ENCODE results near the gene NHS. TPM values are rescaled to one million over a fixed set of nuclear protein-coding genes. Genes with fewer than 3 reads are reported as not detected.

The NHS gene
- total RNA-seq, 2 donors from 2014 or later: 6.0 to 7.3 TPM

DNA sequence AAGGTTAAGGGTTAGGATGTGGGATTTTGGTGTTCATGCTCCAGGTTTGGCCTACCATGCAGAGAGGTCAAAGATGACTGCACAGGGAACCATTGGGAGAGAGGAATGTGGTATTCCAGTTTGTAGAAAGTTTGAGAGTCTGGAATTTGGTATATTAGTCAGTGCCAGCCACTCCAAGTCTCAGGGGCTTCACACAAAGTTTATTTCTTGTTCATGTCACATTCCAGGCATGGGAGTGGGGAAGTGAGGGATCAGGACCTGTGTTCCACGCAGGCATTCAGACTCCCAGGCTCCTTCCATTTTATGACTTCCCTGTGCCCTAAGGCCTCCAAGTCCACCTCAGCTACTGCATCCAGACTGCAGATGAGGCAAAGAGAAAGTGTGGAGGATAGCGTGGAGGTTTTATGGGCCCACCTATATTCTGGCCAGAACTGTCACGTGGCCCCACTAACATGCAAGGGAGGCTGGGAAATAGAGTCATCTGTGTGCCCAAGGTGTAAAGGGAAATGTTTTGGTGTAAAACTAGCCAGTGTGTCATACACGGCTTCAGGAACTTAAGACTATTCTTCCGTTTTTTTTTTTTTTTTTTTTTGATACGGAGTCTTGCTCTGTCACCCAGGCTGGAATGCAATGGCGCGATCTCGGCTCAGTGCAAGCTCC lies 221.7 kb downstream of the NHS start:
- no peak overlapping the region for H3K4me3 Mint-ChIP-seq
- H3K9me3 Mint-ChIP-seq: no peaks in the 10 kb centered on the region
- no peak overlapping the region for H3K9ac ChIP-seq (ENCODE audit: extremely low read depth, low read length, poor library complexity, severe bottlenecking)
- H3K36me3 Mint-ChIP-seq (ENCODE audit: low read depth): no peaks in the 10 kb centered on the region
- H3K4me3 ChIP-seq (ENCODE audit: low read length): no peak overlapping the region
- no peak for DNase-seq
- H3K36me3 ChIP-seq (ENCODE audit: control insufficient read depth, insufficient read depth, low read length): no peaks in the 10 kb centered on the region
- 99% methylated on average over 8 of the region's 9 CpGs; no CpG with 5 or more reads in 1 of the 2 experiments for WGBS, 2 experiments (ENCODE audit: insufficient coverage in 1 of 2, insufficient read length in 1 of 2)
- H3K9me3 ChIP-seq (ENCODE audit: control insufficient read depth, low read length): no peaks in the 10 kb centered on the region
- no peak overlapping the region for H3K27ac ChIP-seq (ENCODE audit: low read depth, low read length)
- no peaks in the 10 kb centered on the region for H3K27me3 ChIP-seq (ENCODE audit: control insufficient read depth, insufficient read depth, low read length, poor library complexity, severe bottlenecking)
- H3K27ac Mint-ChIP-seq: no peak overlapping the region
- H3K4me1 ChIP-seq (ENCODE audit: control insufficient read depth, insufficient read depth, low read length): peaks cover 6% of the 10 kb centered on the region
- TF ChIP-seq, protein P1, sequence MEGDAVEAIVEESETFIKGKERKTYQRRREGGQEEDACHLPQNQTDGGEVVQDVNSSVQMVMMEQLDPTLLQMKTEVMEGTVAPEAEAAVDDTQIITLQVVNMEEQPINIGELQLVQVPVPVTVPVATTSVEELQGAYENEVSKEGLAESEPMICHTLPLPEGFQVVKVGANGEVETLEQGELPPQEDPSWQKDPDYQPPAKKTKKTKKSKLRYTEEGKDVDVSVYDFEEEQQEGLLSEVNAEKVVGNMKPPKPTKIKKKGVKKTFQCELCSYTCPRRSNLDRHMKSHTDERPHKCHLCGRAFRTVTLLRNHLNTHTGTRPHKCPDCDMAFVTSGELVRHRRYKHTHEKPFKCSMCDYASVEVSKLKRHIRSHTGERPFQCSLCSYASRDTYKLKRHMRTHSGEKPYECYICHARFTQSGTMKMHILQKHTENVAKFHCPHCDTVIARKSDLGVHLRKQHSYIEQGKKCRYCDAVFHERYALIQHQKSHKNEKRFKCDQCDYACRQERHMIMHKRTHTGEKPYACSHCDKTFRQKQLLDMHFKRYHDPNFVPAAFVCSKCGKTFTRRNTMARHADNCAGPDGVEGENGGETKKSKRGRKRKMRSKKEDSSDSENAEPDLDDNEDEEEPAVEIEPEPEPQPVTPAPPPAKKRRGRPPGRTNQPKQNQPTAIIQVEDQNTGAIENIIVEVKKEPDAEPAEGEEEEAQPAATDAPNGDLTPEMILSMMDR (conservative IDR thresholded peaks at IDR 0.05): no peak
- H3K27me3 Mint-ChIP-seq (ENCODE audit: insufficient read depth): peaks cover 22% of the 10 kb centered on the region
- peaks cover 55% of the 10 kb centered on the region for H3K4me1 Mint-ChIP-seq

DNA sequence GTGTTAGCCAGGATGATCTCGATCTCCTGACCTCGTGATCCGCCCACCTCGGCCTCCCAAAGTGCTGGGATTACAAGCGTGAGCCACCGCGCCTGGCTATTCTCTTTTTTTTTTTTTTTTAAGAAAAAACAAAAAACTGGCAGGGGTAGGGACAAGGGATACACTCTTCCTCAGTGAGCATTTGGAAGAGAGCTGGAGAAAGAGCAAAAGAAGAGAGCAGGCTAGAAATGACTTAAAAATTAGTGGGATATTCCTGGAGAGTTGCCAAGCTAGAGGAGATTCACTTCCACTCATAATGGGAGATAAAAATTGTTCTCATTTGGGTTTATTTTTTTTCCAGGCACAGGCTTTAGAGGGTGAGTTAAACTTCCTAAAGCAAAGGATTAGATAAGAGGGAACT lies 222.3 kb downstream of the NHS start:
- WGBS, 2 experiments (ENCODE audit: insufficient coverage in 1 of 2, insufficient read length in 1 of 2): 89 to 93% methylated on average over 3 to 5 of the region's 7 CpGs

DNA sequence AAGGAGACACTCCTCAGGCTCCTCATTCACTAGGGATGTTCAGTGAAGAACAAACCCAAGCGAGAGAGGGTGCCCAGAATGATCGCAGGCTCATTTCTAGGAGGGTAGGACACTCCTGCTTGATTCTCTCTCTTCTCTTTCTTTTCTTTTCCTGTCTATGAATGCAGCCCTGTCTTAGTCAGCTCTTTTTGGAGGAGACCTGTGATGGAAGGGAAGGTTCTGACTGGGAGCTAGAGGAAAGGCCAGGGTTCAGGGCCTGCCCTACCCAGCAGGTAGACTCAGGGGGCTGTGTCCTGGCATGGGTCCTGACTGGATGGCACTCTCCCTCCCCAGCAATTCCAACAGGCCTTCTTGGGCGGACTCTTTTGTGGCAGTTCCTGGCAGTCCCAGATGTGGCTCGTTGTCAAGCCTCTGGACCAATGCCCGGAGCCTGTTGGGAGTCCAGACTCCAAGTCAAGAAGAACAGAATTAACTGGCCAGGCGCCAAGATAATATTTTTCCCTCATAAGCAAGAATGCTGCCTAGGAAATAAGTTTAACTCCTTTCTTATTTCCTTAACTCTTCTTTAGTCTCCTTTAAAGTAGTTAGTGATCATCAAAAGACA lies 222.9 kb downstream of the NHS start:
- Mint-ChIP-seq H3K36me3 (ENCODE audit: low read depth) (no peaks in the 10 kb centered on the region), H3K4me3 (no peak overlapping the region), H3K4me1 (peaks cover 63% of the 10 kb centered on the region), H3K9me3 (no peaks in the 10 kb centered on the region), H3K27ac (no peak overlapping the region), H3K27me3 (ENCODE audit: insufficient read depth) (peaks cover 22% of the 10 kb centered on the region)
- Histone ChIP-seq H3K27me3 (ENCODE audit: control insufficient read depth, insufficient read depth, low read length, poor library complexity, severe bottlenecking) (no peaks in the 10 kb centered on the region), H3K27ac (ENCODE audit: low read depth, low read length) (no peak overlapping the region), H3K4me3 (ENCODE audit: low read length) (no peak overlapping the region), H3K4me1 (ENCODE audit: control insufficient read depth, insufficient read depth, low read length) (peaks cover 6% of the 10 kb centered on the region), H3K9ac (ENCODE audit: extremely low read depth, low read length, poor library complexity, severe bottlenecking) (no peak overlapping the region), H3K36me3 (ENCODE audit: control insufficient read depth, insufficient read depth, low read length) (no peaks in the 10 kb centered on the region), H3K9me3 (ENCODE audit: control insufficient read depth, low read length) (no peaks in the 10 kb centered on the region)
- TF ChIP-seq, protein P1 (conservative IDR thresholded peaks at IDR 0.05): no peak
- no peak for DNase-seq
- 95 to 100% methylated on average over 1 to 6 of the region's 6 CpGs for WGBS, 2 experiments (ENCODE audit: insufficient coverage in 1 of 2, insufficient read length in 1 of 2)

More for the DNA sequence above, 222.3 kb downstream of the NHS start:
- H3K36me3 Mint-ChIP-seq (ENCODE audit: low read depth): no peaks in the 10 kb centered on the region
- H3K36me3 ChIP-seq (ENCODE audit: control insufficient read depth, insufficient read depth, low read length): no peaks in the 10 kb centered on the region
- no peaks in the 10 kb centered on the region for H3K27me3 ChIP-seq (ENCODE audit: control insufficient read depth, insufficient read depth, low read length, poor library complexity, severe bottlenecking)
- peaks cover 61% of the 10 kb centered on the region for H3K4me1 Mint-ChIP-seq
- H3K9me3 Mint-ChIP-seq: no peaks in the 10 kb centered on the region
- H3K9me3 ChIP-seq (ENCODE audit: control insufficient read depth, low read length): no peaks in the 10 kb centered on the region
- TF ChIP-seq, protein P1 (conservative IDR thresholded peaks at IDR 0.05): no peak
- peaks cover 6% of the 10 kb centered on the region for H3K4me1 ChIP-seq (ENCODE audit: control insufficient read depth, insufficient read depth, low read length)
- no peak overlapping the region for H3K27ac ChIP-seq (ENCODE audit: low read depth, low read length)
- no peak overlapping the region for H3K4me3 Mint-ChIP-seq
- DNase-seq: no peak
- H3K4me3 ChIP-seq (ENCODE audit: low read length): no peak overlapping the region
- H3K9ac ChIP-seq (ENCODE audit: extremely low read depth, low read length, poor library complexity, severe bottlenecking): no peak overlapping the region
- peaks cover 22% of the 10 kb centered on the region for H3K27me3 Mint-ChIP-seq (ENCODE audit: insufficient read depth)
- H3K27ac Mint-ChIP-seq: no peak overlapping the region
